ENCODE measurements around the gene LAMA3.

LAMA3 gene

GRCh38 chr18:23949863-23950262 lies 260.6 kb downstream of the LAMA3 start:
- no peak for DNase-seq (ENCODE audit: low spot score)
- in situ Hi-C loops (cut with MboI; ENCODE audit: low sequenced_read_pairs, unreplicated experiment): no loop called here
- TF ChIP-seq, protein P1, sequence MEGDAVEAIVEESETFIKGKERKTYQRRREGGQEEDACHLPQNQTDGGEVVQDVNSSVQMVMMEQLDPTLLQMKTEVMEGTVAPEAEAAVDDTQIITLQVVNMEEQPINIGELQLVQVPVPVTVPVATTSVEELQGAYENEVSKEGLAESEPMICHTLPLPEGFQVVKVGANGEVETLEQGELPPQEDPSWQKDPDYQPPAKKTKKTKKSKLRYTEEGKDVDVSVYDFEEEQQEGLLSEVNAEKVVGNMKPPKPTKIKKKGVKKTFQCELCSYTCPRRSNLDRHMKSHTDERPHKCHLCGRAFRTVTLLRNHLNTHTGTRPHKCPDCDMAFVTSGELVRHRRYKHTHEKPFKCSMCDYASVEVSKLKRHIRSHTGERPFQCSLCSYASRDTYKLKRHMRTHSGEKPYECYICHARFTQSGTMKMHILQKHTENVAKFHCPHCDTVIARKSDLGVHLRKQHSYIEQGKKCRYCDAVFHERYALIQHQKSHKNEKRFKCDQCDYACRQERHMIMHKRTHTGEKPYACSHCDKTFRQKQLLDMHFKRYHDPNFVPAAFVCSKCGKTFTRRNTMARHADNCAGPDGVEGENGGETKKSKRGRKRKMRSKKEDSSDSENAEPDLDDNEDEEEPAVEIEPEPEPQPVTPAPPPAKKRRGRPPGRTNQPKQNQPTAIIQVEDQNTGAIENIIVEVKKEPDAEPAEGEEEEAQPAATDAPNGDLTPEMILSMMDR (IDR thresholded peaks at IDR 0.05; ENCODE audit: borderline replicate concordance, control extremely low read depth, extremely low read depth, insufficient read depth, missing control alignments): no peak

DNA sequence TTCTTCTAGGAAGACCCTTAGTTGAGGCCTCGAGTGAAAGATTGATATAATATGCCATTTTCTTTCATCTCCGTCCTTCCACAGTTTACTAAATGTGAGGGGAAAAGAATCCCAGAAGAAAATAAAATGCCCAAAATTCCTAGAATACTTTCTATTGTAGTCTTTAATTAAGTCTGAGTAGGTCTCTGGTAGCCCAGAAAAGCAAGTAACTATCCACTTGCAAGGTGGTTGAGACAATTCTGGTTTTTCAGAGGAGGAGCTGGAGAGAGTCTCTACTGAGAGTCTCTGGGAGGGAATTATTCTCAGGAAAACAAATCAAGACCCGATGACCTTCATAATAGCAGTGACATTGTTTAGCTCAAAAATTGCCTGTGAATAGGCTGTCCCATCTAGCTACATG lies 261.4 kb downstream of the LAMA3 start:
- in situ Hi-C loops (cut with MboI; ENCODE audit: low sequenced_read_pairs, unreplicated experiment): no loop called here
- TF ChIP-seq, protein P1 (IDR thresholded peaks at IDR 0.05; ENCODE audit: borderline replicate concordance, control extremely low read depth, extremely low read depth, insufficient read depth, missing control alignments): no peak
- no peak for DNase-seq (ENCODE audit: low spot score)

DNA sequence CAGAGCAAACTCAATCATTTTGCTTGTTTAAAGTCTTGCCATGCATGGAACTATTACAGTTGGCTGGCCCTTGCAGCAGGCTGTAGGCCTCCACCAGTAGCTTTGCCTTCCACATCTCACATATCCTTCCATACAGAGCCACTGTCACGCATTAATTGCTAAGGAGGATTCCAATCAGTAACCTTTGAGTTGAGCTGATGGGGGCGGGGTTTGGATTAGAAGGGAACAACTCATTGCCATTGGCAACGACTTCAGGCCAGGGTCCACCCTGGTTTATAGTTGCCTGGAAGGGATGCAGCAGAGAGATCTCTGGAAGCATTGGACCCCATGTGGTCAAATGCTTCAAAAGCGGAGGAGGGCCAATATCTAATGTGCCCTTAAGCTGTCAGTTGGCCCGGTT lies 262.0 kb downstream of the LAMA3 start:
- in situ Hi-C loops (cut with MboI; ENCODE audit: low sequenced_read_pairs, unreplicated experiment): no loop called here
- TF ChIP-seq, protein P1 (IDR thresholded peaks at IDR 0.05; ENCODE audit: borderline replicate concordance, control extremely low read depth, extremely low read depth, insufficient read depth, missing control alignments): no peak
- DNase-seq (ENCODE audit: low spot score): no peak

DNA sequence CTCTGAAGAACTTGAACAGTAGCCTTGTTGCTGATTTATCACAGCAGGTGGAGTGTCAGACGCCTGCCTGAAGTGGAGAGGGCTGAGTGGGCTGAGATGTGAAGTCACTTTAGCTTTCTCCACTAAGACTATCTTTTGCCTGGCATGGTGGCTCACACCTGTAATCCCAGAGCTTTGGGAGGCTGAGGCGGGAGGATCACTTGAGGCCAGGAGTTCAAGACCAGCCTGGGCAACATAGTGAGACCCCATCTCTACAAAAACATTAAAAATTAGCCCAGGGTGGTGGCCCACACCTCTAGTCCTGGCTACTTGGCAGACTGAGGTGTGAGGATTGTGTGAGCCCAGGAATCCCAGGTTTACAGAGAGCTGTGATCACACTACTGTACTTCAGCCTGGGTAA lies 264.7 kb downstream of the LAMA3 start:
- TF ChIP-seq, protein P1 (IDR thresholded peaks at IDR 0.05; ENCODE audit: borderline replicate concordance, control extremely low read depth, extremely low read depth, insufficient read depth, missing control alignments): no peak
- DNase-seq (ENCODE audit: low spot score): no peak
- in situ Hi-C loops (cut with MboI; ENCODE audit: low sequenced_read_pairs, unreplicated experiment): no loop called here

GRCh38 chr18:23956483-23956882 lies 267.2 kb downstream of the LAMA3 start:
- in situ Hi-C loops (cut with MboI; ENCODE audit: low sequenced_read_pairs, unreplicated experiment): no loop called here
- TF ChIP-seq, protein P1 (IDR thresholded peaks at IDR 0.05; ENCODE audit: borderline replicate concordance, control extremely low read depth, extremely low read depth, insufficient read depth, missing control alignments): no peak
- DNase-seq (ENCODE audit: low spot score): no peak

DNA sequence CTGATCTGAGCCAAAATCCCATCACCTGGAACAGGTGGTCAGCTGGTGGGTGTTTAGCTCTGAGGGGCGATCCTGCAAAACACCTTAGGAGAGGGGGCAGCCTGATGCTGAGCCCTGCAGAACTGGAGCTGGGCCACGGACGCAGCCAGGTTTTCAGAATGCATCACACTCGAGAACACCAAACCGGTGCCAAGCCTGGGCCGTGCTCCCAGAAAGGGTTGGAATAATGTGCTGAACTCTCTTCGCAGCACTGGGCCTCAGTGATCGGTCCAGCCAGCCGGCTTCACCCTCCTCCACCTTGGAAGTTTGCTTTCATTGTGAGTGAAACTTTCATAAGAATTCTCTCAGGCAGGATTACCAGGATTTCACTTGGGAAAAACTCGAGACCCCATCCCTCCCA lies 268.8 kb downstream of the LAMA3 start:
- TF ChIP-seq, protein P1 (IDR thresholded peaks at IDR 0.05; ENCODE audit: borderline replicate concordance, control extremely low read depth, extremely low read depth, insufficient read depth, missing control alignments): no peak
- in situ Hi-C loops (cut with MboI; ENCODE audit: low sequenced_read_pairs, unreplicated experiment): no loop called here
- DNase-seq (ENCODE audit: low spot score): no peak
